Suprapubic skin (tissue), 4 donors: Measurements from ENCODE around the gene UVRAG.

Source experiments
- CTCF ChIP-seq, 2 donors: fragments of 200-600 bp in 1 of 2; fragments of 450-650 bp in 1 of 2; sonication (generic) in 1 of 2; IDR thresholded peaks; one replicate each; pipeline ENCODE4 v1.5.1; 2016 to 2019; ENCODE audit warnings: antibody characterized with exemption in 2 of 2, mild to moderate bottlenecking in 1 of 2, moderate library complexity in 1 of 2
- POLR2A ChIP-seq, 2 donors: fragments of 450-650 bp; IDR thresholded peaks; one replicate each; pipeline ENCODE4 v1.6.1; 2017; ENCODE audit warnings: antibody characterized with exemption in 2 of 2, mild to moderate bottlenecking in 2 of 2, moderate library complexity in 2 of 2
- POLR2AphosphoS5 ChIP-seq, 3 donors: sonication (generic); formaldehyde crosslinking; IDR thresholded peaks; one replicate each; pipeline ENCODE4 v1.6.1; 2017; ENCODE audit warnings: antibody characterized with exemption in 3 of 3

DNA sequence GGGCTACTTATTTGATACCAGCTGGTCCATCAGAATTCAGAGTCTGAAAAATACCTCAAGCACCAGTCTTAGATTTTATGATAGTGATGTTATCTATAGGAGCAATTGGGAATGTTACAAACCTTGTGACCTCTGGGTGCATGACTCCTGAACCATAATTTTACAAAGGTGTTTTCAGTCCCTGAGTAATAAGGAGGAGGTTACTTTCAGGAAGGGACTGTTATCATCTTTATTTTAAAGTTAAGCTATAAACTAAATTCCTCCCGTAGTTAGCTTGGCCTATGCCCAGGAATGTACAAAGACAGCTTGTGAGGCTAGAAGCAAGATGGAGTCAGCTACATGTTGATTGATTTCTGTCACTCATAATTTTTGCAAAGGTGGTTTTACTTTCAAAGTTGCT, 101.9 kb downstream of the UVRAG start:
- TF ChIP-seq POLR2A (IDR thresholded peaks at IDR 0.05): no peak
- no peak for TF ChIP-seq POLR2AphosphoS5 (IDR thresholded peaks at IDR 0.05)
- TF ChIP-seq CTCF (IDR thresholded peaks at IDR 0.05): no peak
